Astrocyte (in vitro differentiated cells and primary cell): ENCODE results near the gene PLPPR3.

Experiments used
- EZH2 ChIP-seq: IDR thresholded peaks from 2 replicates; pipeline ENCODE4 v1.6.1; 2012; ENCODE audit warnings: mild to moderate bottlenecking, low read length, inconsistent platforms; ENCODE audit not compliant: insufficient read depth
- TF ChIP-seq, protein P1 (sequence below): IDR thresholded peaks from 2 replicates; pipeline ENCODE4 v1.5.1; 2011; ENCODE audit warnings: low read depth, mild to moderate bottlenecking, inconsistent platforms, low read length, moderate library complexity; ENCODE audit not compliant: insufficient read depth

DNA sequence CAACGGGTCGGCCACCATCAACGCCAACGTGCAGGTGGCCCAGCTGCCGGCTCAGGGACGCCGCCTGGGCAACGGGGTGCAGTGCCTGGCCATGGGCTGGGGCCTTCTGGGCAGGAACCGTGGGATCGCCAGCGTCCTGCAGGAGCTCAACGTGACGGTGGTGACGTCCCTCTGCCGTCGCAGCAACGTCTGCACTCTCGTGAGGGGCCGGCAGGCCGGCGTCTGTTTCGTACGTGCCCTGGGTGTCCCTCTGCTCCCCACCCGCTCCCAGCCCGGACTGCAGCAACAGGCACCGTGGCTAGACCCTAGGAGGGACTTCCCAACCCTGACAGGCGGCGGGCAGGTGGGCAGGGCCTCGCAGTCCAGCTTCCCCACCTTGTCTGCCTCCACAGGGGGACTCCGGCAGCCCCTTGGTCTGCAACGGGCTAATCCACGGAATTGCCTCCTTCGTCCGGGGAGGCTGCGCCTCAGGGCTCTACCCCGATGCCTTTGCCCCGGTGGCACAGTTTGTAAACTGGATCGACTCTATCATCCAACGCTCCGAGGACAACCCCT lies 33.9 kb upstream of the PLPPR3 start:
- TF ChIP-seq, protein P1, sequence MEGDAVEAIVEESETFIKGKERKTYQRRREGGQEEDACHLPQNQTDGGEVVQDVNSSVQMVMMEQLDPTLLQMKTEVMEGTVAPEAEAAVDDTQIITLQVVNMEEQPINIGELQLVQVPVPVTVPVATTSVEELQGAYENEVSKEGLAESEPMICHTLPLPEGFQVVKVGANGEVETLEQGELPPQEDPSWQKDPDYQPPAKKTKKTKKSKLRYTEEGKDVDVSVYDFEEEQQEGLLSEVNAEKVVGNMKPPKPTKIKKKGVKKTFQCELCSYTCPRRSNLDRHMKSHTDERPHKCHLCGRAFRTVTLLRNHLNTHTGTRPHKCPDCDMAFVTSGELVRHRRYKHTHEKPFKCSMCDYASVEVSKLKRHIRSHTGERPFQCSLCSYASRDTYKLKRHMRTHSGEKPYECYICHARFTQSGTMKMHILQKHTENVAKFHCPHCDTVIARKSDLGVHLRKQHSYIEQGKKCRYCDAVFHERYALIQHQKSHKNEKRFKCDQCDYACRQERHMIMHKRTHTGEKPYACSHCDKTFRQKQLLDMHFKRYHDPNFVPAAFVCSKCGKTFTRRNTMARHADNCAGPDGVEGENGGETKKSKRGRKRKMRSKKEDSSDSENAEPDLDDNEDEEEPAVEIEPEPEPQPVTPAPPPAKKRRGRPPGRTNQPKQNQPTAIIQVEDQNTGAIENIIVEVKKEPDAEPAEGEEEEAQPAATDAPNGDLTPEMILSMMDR, result no peak
- TF ChIP-seq EZH2, result no peak
